Glomerular visceral epithelial cell (primary cell): ENCODE measurements around the gene PTGES2.

ENCODE experiments used
- DNase-seq: peaks from one replicate; pipeline ENCODE4 v3.0.0-alpha.2; 2016; ENCODE audit errors: extremely low spot score

Gene PTGES2

DNA sequence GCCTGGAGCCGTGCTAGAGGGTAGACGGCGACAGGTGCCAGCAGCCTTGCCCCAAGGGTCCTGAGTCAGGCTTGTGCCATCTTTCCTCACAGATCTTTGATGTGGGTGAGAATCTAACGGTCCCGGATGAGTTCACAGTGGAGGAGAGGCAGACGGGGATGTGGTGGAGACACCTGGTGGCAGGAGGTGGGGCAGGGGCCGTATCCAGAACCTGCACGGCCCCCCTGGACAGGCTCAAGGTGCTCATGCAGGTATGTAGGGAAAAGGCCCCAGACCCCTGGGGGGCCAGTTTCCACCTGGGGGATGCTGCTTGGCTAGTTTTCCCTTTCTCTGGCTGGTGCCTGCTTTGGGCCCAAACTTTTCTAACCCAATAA lies 24.0 kb downstream of the PTGES2 start:
- DNase-seq = no peak

DNA sequence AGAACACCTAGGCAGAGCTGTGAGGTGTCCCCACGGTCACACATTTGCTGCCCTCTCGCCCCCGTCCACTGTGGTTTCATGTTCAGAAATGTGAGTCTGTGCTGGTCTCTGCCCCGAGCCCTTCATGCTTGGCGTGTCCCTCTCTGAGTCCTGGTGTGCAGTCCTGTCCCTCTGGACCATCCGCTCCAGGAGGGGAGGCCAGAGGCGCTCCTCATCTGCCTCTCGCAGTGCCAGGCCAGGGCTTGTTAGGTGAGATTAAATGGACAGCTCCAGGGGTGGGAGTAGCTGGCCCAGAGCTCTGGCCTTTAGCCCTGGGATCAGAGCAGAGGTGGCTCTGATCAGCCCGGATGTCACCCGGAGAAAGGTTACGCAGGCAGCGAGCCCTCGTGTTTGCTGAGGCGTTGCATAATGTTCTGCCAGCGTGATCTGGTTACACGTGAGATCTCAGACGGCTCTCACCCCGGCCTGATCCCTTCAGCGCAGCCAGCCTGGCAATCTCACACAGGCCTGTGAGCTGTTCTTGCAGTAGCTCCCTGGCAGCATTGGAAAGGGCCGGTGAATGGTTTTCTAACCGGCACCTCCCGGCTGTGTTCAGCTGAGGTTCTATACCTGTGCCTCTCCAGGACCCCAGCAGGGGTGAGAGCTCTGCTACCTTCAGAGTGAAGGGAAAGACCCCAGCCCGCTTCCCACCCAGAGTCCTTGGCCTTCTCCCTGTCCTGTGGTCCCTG lies 24.5 kb downstream of the PTGES2 start:
- DNase-seq = no peak

GRCh38 chr9:128102196-128102595 lies 25.3 kb downstream of the PTGES2 start:
- no peak for DNase-seq

GRCh38 chr9:128101690-128102089 lies 25.8 kb downstream of the PTGES2 start:
- no peak for DNase-seq

DNA sequence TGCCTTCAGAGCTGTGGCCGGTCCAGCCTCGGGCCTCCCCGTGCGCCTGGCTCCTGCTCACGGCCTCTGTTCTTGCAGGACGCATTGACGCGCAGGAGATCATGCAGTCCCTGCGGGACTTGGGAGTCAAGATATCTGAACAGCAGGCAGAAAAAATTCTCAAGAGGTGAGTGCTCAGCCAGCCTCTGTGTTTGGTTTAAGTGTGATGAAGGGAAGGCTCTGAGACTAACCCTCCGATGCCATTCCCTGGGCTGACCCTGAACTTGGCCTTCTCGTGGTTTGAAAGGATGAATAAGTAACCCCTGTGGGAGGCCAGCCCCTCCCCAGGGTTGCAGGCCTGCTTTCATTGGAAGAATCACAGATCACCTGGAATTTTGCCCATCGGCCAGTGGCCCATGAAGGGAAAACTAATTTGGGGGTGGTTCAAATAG lies 26.3 kb downstream of the PTGES2 start:
- DNase-seq = peak; percentile 48

- no peak for DNase-seq
Observed at GRCh38 chr9:128100581-128100980, 26.9 kb downstream of the PTGES2 start.

GRCh38 chr9:128099932-128100491 lies 27.5 kb downstream of the PTGES2 start:
- DNase-seq = no peak

DNA sequence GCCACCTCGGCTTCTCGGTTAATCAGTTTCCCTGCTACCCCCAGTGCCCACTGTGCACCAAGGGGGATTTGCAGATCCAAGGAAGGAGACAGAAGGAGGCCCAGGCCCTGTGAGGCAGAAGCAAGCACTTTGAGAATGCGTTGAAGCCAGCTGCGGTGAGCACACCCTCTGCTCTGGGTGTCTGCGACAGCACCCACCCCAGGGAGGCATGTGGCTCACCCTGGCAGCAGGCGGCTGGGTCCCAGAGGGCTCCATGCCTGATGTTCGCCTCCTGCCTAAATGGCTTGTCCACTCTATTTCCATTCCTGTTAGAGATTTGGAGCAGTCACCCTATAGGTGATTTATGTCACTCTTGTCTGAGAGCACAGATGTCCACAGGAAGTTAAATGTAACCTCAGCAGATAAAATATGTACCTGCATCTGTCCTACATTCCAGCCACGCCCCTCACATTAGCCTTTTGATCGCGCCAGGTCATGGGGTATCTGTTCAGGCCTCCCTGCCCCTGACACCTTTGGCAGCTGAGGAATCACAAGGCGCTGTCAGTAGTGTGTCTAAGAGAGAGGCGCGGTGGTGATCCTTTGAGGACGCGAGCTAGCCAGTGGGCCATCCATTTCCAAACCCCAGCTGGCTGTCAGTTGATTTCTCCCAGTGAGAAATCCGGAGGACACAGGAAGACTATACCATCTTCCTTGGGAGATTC lies 28.1 kb downstream of the PTGES2 start:
- DNase-seq = peak; percentile 42

DNA sequence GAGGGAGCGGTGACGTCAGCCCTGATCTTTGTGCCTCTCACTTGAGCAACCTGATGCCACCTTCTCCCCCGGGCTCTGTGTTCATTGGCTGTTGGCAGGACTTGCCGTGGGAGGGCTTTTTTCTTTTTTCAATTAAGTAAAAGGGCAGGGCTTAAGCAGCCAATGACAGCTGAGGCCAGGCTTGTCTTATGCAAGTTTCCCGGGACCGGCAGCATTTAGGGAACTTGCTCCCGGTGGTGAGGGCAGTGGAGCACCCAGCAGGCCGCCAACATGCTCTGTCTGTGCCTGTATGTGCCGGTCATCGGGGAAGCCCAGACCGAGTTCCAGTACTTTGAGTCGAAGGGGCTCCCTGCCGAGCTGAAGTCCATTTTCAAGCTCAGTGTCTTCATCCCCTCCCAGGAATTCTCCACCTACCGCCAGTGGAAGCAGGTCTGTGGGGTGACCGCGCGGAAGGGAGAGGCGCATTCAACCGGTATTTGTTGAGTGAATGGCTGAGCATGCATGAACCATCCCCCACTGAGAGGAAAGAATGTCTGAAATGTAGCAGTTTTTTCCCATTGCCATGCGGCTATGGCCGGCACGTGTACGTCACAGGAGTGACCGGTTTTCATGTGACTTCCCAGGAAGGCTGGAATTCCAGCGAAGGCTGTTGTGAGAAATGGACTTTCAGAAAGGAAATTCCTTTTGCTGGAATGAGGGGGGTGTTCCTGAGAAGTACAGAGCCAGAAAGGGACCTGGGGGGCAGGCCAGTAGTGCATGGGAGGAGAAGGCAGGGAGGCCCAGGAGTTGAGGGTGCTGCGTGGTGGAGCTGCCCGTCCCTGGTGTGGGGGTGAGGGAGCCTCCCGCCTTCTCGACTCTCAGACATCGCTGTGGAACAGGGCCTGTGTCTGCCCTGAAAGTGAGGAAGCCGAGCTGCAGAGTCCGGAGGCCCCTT lies 29.0 kb downstream of the PTGES2 start:
- DNase-seq = peak; percentile 96

GRCh38 chr9:128097543-128098296 lies 29.8 kb downstream of the PTGES2 start:
- no peak for DNase-seq

GRCh38 chr9:128096616-128097536 lies 30.7 kb downstream of the PTGES2 start:
- no peak for DNase-seq

DNA sequence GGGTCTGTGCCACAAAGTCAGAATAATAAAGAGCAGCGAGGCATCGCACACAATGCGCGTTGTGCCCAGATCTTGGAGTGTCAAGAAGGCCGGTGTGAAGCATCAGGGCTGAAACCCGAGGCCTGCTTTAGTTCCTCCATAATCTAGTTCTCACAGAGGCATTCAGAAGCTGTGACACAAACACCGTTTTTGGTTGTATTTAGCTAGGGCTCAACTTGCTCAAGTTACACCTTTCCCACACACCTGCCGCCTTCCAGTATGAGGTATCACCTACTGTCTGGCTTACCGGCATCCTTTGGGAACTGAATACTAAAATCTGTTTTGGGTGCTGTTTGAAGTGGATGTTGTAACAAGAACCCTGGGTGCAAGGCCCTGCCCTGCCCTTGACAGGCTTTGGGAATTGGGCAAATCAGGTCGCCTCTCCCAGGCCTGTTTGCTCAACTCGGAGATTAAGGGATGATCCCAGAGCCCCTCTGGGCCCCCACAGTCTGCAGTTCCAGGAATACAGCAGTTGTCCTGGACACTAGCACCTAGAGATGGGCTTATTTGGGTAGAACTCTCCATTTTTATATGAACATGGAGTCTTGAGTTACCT lies 32.5 kb downstream of the PTGES2 start:
- no peak for DNase-seq

- DNase-seq = peak; percentile 96
Observed at GRCh38 chr9:128094166-128094949, 33.2 kb downstream of the PTGES2 start.

DNA sequence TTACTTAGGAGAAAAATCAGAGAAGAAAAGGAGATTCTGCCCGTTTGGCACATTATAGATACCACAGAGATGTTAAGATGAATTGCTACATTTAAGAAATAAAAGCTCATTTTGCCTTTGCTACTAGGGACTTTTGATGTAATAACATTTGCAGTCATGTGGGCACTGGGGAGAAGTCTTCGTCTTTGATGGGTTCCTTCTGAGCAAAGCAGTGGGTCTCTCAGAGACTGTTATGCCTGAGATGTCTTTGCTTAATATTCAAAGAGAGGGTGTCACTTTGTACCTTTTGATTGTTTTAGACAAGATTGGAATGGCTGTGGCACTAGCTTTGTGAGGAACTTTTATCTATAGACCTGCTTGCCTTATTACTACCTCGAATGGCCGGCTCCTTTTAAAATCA lies 34.5 kb downstream of the PTGES2 start:
- DNase-seq = no peak

DNA sequence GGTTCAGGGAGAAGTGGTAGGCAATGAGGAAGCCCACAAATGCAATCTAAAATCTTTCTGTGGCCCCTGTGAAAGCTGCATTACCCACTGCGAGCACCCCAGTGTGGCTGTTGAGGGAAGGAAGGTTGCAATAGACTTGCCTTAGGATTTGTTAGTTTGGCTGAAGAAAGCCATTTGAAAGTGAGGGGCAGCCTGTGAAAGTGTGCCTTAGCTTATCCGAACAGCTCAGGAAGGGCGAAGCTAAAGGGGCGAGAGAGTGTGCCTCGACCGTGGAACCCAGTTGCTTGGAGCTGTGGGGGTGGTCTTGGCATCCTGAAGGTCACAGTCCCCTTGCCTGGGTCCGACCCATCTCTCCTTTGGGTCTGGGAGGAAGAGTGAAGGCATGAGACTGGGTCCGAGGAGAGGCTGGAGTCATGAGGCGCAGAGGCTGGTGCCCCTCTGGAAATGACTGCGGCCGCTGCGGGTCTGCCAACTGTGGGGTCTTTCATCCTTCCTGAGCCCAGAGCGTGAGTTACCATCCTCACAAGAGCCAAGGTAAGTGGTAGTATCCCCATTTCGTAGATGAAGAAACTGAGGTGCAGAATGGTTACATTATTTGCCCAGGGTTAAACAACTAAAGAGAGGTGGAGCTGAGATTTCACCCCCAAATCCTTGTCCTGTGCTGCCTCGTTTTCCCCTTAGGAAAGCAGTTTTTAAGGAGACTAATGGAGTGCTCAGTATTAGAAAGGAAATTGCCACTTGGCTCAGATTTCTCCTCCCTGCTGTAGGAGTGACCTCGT lies 35.1 kb downstream of the PTGES2 start:
- DNase-seq = no peak

- no peak for DNase-seq
Observed at GRCh38 chr9:128091571-128091970, 36.0 kb downstream of the PTGES2 start.

- no peak for DNase-seq
Observed at GRCh38 chr9:128091144-128091543, 36.4 kb downstream of the PTGES2 start.

GRCh38 chr9:128089299-128089698 lies 38.2 kb downstream of the PTGES2 start:
- no peak for DNase-seq
